A673 (cell line): ENCODE measurements around the gene HMOX2. TPM values are rescaled to one million over a fixed set of nuclear protein-coding genes. Genes with fewer than 3 reads are reported as not detected.

ENCODE experiments used
- BruUV-seq: library from RNA; stranded (reverse); fragments of 400-500 nt; replicated peaks from 2 replicates; lab custom pipeline; 2021; lab: Mats Ljungman, UMichigan
- CTCF ChIA-PET: fragments of 300-600 bp; sonication (Branson Sonifier 250); formaldehyde crosslinking; loops from one replicate; lab custom pipeline; 2022; ENCODE audit warnings: antibody characterized with exemption; lab: Charles Lee
- POLR2A ChIA-PET: fragments of 300-600 bp; sonication (Branson Sonifier 250); formaldehyde crosslinking; loops from one replicate; lab custom pipeline; 2022; ENCODE audit warnings: antibody characterized with exemption; ENCODE audit not compliant: low non-redundant PET; lab: Charles Lee
- DNase-seq: peaks from one replicate; pipeline ENCODE4 v3.0.0-alpha.2; 2015; ENCODE audit warnings: low spot score
- H3K27ac ChIP-seq: fragments of 200-600 bp; sonication (generic); 2 replicates; pipeline ENCODE4 v1.5.1; 2016; ENCODE audit warnings: mixed run types, low read depth, mild to moderate bottlenecking, mixed read lengths, antibody characterized with exemption, low read length; ENCODE audit not compliant: poor library complexity, severe bottlenecking
- H3K27me3 ChIP-seq: fragments of 200-600 bp; sonication (generic); replicated peaks from 2 replicates; pipeline ENCODE4 v1.6.1; 2017; ENCODE audit warnings: mixed run types, low read depth, mild to moderate bottlenecking, mixed read lengths, antibody characterized with exemption, low read length; ENCODE audit not compliant: insufficient read depth, poor library complexity
- H3K36me3 ChIP-seq: fragments of 200-600 bp; sonication (generic); 2 replicates; pipeline ENCODE4 v1.6.1; 2016; ENCODE audit warnings: mixed run types, mild to moderate bottlenecking, mixed read lengths, antibody characterized with exemption, low read length; ENCODE audit not compliant: insufficient read depth, poor library complexity, severe bottlenecking
- H3K4me1 ChIP-seq: fragments of 200-600 bp; sonication (generic); 2 replicates; pipeline ENCODE4 v1.6.1; 2017; ENCODE audit warnings: mixed run types, mild to moderate bottlenecking, mixed read lengths, antibody characterized with exemption, low read length; ENCODE audit not compliant: insufficient read depth, poor library complexity, severe bottlenecking
- H3K4me3 ChIP-seq: fragments of 200-600 bp; sonication (generic); 2 replicates; pipeline ENCODE4 v1.5.1; 2016; ENCODE audit warnings: low read depth, mixed run types, mild to moderate bottlenecking, mixed read lengths, low read length; ENCODE audit not compliant: poor library complexity, severe bottlenecking
- H3K9me3 ChIP-seq: fragments of 200-600 bp; sonication (generic); 2 replicates; pipeline ENCODE4 v1.6.1; 2016; ENCODE audit warnings: mixed run types, low read depth, mild to moderate bottlenecking, mixed read lengths, antibody characterized with exemption, low read length; ENCODE audit not compliant: poor library complexity, severe bottlenecking
- EZH2 ChIP-seq: fragments of 200-600 bp; sonication (generic); IDR thresholded peaks from 2 replicates; pipeline ENCODE4 v1.6.1; 2017; ENCODE audit warnings: borderline replicate concordance, low read depth, mild to moderate bottlenecking, mixed read lengths, antibody characterized with exemption, low read length; ENCODE audit not compliant: poor library complexity, severe bottlenecking
- intact Hi-C: fragments of 100-400 bp; cut with micrococcal nuclease; formaldehyde crosslinking; loops from one replicate; pipeline ENCODE4 v1.10.0; 2022; ENCODE audit not compliant: unreplicated experiment
- total RNA-seq: library from RNA; stranded (reverse); gene quantifications from 2 replicates; pipeline ENCODE4 v1.2.3, GENCODE V29; 2021
- TF ChIP-seq, protein P1 (sequence below): fragments of 300-800, 200-600 bp; sonication (generic); conservative IDR thresholded peaks from 2 replicates; pipeline ENCODE4 v1.5.1; 2017; ENCODE audit warnings: low read depth, mild to moderate bottlenecking, antibody characterized with exemption, low read length, moderate library complexity, mixed read lengths

The HMOX2 gene
- total RNA-seq, 1 experiment from 2014 or later: 63.0 TPM

DNA sequence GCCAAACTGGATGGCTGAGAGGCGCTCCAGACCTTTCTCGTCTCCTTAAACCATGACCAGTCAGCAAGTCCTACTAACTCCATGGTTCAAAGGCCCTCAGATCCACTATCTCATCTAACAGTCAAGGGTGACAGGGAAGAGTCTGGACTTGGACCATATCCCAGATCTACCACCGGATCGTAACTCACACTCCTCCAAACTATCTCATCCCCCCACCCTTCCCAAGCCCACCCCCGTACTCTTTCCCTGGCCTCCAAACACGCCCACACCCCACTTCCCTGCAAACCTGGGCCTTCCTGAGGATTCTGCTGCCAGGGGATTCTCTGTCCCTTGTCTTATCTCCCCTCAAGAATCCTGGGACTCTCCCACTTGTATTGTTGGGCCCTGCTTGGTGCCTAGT lies 57.3 kb downstream of the HMOX2 start:
- no peaks in the 10 kb centered on the region for H3K27me3 ChIP-seq
- no peak overlapping the region for H3K4me3 ChIP-seq
- no peak for DNase-seq
- no TSS peak for BruUV-seq
- CTCF ChIA-PET: no interaction called here
- H3K36me3 ChIP-seq: no peaks in the 10 kb centered on the region
- no peak overlapping the region for H3K27ac ChIP-seq
- intact Hi-C loops: no loop called here
- H3K9me3 ChIP-seq: no peaks in the 10 kb centered on the region
- POLR2A ChIA-PET: no interaction called here
- H3K4me1 ChIP-seq: peaks cover 3% of the 10 kb centered on the region
- no peak for TF ChIP-seq EZH2
- TF ChIP-seq, protein P1, sequence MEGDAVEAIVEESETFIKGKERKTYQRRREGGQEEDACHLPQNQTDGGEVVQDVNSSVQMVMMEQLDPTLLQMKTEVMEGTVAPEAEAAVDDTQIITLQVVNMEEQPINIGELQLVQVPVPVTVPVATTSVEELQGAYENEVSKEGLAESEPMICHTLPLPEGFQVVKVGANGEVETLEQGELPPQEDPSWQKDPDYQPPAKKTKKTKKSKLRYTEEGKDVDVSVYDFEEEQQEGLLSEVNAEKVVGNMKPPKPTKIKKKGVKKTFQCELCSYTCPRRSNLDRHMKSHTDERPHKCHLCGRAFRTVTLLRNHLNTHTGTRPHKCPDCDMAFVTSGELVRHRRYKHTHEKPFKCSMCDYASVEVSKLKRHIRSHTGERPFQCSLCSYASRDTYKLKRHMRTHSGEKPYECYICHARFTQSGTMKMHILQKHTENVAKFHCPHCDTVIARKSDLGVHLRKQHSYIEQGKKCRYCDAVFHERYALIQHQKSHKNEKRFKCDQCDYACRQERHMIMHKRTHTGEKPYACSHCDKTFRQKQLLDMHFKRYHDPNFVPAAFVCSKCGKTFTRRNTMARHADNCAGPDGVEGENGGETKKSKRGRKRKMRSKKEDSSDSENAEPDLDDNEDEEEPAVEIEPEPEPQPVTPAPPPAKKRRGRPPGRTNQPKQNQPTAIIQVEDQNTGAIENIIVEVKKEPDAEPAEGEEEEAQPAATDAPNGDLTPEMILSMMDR: no peak

- intact Hi-C loops: no loop called here
- no TSS peak for BruUV-seq
These were observed 58.1 kb downstream of the HMOX2 start for GRCh38 chr16:4534151-4534790.

GRCh38 chr16:4535627-4536108 lies 59.5 kb downstream of the HMOX2 start:
- no TSS peak for BruUV-seq
- no peak overlapping the region for H3K4me3 ChIP-seq
- no peak for TF ChIP-seq EZH2
- TF ChIP-seq, protein P1: no peak
- no peak for DNase-seq
- H3K27ac ChIP-seq: no peak overlapping the region
- H3K9me3 ChIP-seq: peaks cover 14% of the 10 kb centered on the region
- intact Hi-C loops: no loop called here
- no peaks in the 10 kb centered on the region for H3K36me3 ChIP-seq
- ChIA-PET CTCF (no interaction called here), POLR2A (no interaction called here)
- H3K27me3 ChIP-seq: no peaks in the 10 kb centered on the region
- H3K4me1 ChIP-seq: peaks cover 3% of the 10 kb centered on the region

More at GRCh38 chr16:4534151-4534790, 58.1 kb downstream of the HMOX2 start:
- peaks cover 5% of the 10 kb centered on the region for H3K9me3 ChIP-seq
- H3K27me3 ChIP-seq: no peaks in the 10 kb centered on the region
- H3K4me3 ChIP-seq: no peak overlapping the region
- POLR2A ChIA-PET: interaction anchor here (0.7 kb wide), 1 partner anchor 12 kb away, joined by 5 read pairs; no protein-coding TSS in a partner anchor
- H3K27ac ChIP-seq: no peak overlapping the region
- no peaks in the 10 kb centered on the region for H3K36me3 ChIP-seq
- TF ChIP-seq, protein P1: no peak
- no peak for TF ChIP-seq EZH2
- CTCF ChIA-PET: no interaction called here
- H3K4me1 ChIP-seq: peaks cover 3% of the 10 kb centered on the region
- DNase-seq: no peak
